HepG2 (cell line): Measurements from ENCODE around the gene ZNF3. TPM values are rescaled to one million over a fixed set of nuclear protein-coding genes. Genes with fewer than 3 reads are reported as not detected.

Experiments
- ELF3 ChIP-seq: IDR thresholded peaks from 2 replicates; pipeline ENCODE4 v1.6.1; 2016; ENCODE audit warnings: missing genetic modification reagents, missing compliant biosample characterization
- FOXP1 ChIP-seq, 2 experiments: fragments of 450-650 bp in 1 of 2; IDR thresholded peaks; 2 replicates each; pipeline ENCODE4 v1.6.1; 2017 to 2018; ENCODE audit warnings: antibody characterized with exemption in 1 of 2
- GATA4 ChIP-seq: sonication (generic); IDR thresholded peaks from 2 replicates; pipeline ENCODE4 v1.6.1; 2016; ENCODE audit warnings: antibody characterized with exemption, low read depth, borderline replicate concordance
- HNRNPLL ChIP-seq: fragments of 200-400 bp; formaldehyde crosslinking; IDR thresholded peaks from 2 replicates; pipeline ENCODE4 v1.6.1; 2017; ENCODE audit warnings: mild to moderate bottlenecking, low read depth, low read length; ENCODE audit not compliant: poor library complexity, severe bottlenecking
- KAT2B ChIP-seq: fragments of 150-350 bp; IDR thresholded peaks from 2 replicates; pipeline ENCODE4 v1.6.1; 2014; ENCODE audit warnings: low read depth, low read length, borderline replicate concordance
- SP140L ChIP-seq: sonication (generic); formaldehyde crosslinking; IDR thresholded peaks from 2 replicates; pipeline ENCODE4 v1.4.0; 2020; ENCODE audit warnings: missing genetic modification reagents, borderline replicate concordance
- SRSF9 ChIP-seq: fragments of 200-400 bp; formaldehyde crosslinking; IDR thresholded peaks from 2 replicates; pipeline ENCODE4 v1.6.1; 2018; ENCODE audit warnings: borderline replicate concordance, mild to moderate bottlenecking, low read depth, low read length; ENCODE audit not compliant: insufficient read depth, poor library complexity, severe bottlenecking
- TRIM24 ChIP-seq: sonication (generic); formaldehyde crosslinking; IDR thresholded peaks from 2 replicates; pipeline ENCODE4 v1.8.0; 2022; ENCODE audit warnings: mild to moderate bottlenecking, missing genetic modification reagents
- ZNF24 ChIP-seq: fragments of 450-650 bp; IDR thresholded peaks from 2 replicates; pipeline ENCODE4 v1.6.1; 2017; ENCODE audit warnings: antibody characterized with exemption, mild to moderate bottlenecking
- ZNF720 ChIP-seq: sonication (generic); formaldehyde crosslinking; IDR thresholded peaks from 2 replicates; pipeline ENCODE4 v1.4.0; 2020; ENCODE audit warnings: missing genetic modification reagents
- ZNF746 ChIP-seq: sonication (generic); formaldehyde crosslinking; IDR thresholded peaks from 2 replicates; pipeline ENCODE4 v1.8.0; 2022; ENCODE audit warnings: mild to moderate bottlenecking, missing genetic modification reagents
- polyA plus RNA-seq, 8 experiments: library from polyadenylated mRNA; depleted of rRNA in 3 of 8; stranded (reverse) in 7 of 8; unstranded in 1 of 8; fragments of >200 nt; fragmentation: Illumina TruSeq in 4 of 8; extraction: Trizol in 4 of 8; gene quantifications; 2 replicates each; pipeline versions ENCODE4 v1.2.1 to v1.2.3, GENCODE V29; 2011 to 2016; ENCODE audit warnings: low read depth in 4 of 8, missing spikeins in 1 of 8, mixed read lengths in 1 of 8; ENCODE audit not compliant: insufficient read depth in 1 of 8
- total RNA-seq, 5 experiments: library from RNA; depleted of rRNA; stranded (reverse); fragments of >200 nt; fragmentation: Illumina TruSeq; extraction: Trizol; gene quantifications; 2 replicates each; pipeline ENCODE4 v1.2.3, GENCODE V29; 2016; ENCODE audit warnings: low read depth in 1 of 5
- TF ChIP-seq, protein P1 (sequence below): sonication (generic); formaldehyde crosslinking; IDR thresholded peaks from 2 replicates; pipeline ENCODE4 v1.5.0; 2020; ENCODE audit warnings: missing genetic modification reagents, mild to moderate bottlenecking, borderline replicate concordance
- TF ChIP-seq, protein P2 (sequence below): sonication (generic); formaldehyde crosslinking; IDR thresholded peaks from 2 replicates; pipeline ENCODE4 v1.5.0; 2020; ENCODE audit warnings: missing genetic modification reagents
- TF ChIP-seq, protein P3 (sequence below), 2 experiments: fragments of 450-650 bp in 1 of 2; sonication (generic) in 1 of 2; formaldehyde crosslinking in 1 of 2; IDR thresholded peaks; 2 replicates each; pipeline versions ENCODE4 v1.6.1 to v1.8.0; 2016 to 2022; ENCODE audit warnings: antibody characterized with exemption in 1 of 2, mild to moderate bottlenecking in 1 of 2, missing genetic modification reagents in 1 of 2
- TF ChIP-seq, protein P4 (sequence below): sonication (generic); formaldehyde crosslinking; IDR thresholded peaks from 2 replicates; pipeline ENCODE4 v1.8.0; 2022; ENCODE audit warnings: mild to moderate bottlenecking, missing genetic modification reagents, moderate library complexity

ZNF3 gene
- total and polyA plus RNA-seq, 2 of the 13 experiments (the other 11 are each of a cell fraction or from before 2014, with no cell fraction given): 33.7 to 56.9 TPM

DNA sequence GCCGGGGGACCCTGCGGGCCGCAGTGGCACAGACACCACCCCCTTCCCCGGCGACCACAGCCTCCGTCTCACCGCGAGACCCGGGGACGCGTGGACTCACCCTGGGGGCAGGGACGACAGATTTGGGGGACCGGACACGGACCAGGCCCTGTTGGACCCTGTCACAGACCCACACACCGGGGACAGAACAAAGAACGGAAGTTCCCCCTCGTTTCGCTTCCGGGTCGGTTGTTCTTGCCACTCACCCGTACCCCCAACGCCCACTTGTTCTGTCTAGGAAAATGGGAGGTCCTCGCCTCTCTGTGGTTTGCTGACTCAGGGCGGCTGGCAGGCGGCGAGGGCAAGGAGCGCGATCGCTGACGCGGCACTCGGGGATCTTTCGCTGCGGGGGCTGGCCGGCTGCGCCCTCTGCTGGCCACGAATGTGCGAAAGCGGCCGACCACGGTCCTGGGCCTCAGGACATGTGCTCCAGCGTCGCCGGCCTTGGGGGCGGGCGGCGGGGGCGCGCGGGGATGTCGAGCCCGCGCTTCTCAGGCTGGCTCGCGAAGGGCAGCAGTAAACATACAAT is at the start of gene ZNF3 (continued):
- TF ChIP-seq, protein P1, sequence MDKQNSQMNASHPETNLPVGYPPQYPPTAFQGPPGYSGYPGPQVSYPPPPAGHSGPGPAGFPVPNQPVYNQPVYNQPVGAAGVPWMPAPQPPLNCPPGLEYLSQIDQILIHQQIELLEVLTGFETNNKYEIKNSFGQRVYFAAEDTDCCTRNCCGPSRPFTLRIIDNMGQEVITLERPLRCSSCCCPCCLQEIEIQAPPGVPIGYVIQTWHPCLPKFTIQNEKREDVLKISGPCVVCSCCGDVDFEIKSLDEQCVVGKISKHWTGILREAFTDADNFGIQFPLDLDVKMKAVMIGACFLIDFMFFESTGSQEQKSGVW (CRISPR knock-in tag): 0 out of 2 replicates have a peak, but pooled peaks have one; percentile 54
- TF ChIP-seq, protein P2, sequence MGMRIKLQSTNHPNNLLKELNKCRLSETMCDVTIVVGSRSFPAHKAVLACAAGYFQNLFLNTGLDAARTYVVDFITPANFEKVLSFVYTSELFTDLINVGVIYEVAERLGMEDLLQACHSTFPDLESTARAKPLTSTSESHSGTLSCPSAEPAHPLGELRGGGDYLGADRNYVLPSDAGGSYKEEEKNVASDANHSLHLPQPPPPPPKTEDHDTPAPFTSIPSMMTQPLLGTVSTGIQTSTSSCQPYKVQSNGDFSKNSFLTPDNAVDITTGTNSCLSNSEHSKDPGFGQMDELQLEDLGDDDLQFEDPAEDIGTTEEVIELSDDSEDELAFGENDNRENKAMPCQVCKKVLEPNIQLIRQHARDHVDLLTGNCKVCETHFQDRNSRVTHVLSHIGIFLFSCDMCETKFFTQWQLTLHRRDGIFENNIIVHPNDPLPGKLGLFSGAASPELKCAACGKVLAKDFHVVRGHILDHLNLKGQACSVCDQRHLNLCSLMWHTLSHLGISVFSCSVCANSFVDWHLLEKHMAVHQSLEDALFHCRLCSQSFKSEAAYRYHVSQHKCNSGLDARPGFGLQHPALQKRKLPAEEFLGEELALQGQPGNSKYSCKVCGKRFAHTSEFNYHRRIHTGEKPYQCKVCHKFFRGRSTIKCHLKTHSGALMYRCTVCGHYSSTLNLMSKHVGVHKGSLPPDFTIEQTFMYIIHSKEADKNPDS (CRISPR knock-in tag): peak; percentile 93
- TF ChIP-seq HNRNPLL: peak; percentile 42
- TF ChIP-seq GATA4: 0 out of 2 replicates have a peak, but pooled peaks have one; percentile 23
- no peak for TF ChIP-seq ZNF24
- TF ChIP-seq, protein P3, sequence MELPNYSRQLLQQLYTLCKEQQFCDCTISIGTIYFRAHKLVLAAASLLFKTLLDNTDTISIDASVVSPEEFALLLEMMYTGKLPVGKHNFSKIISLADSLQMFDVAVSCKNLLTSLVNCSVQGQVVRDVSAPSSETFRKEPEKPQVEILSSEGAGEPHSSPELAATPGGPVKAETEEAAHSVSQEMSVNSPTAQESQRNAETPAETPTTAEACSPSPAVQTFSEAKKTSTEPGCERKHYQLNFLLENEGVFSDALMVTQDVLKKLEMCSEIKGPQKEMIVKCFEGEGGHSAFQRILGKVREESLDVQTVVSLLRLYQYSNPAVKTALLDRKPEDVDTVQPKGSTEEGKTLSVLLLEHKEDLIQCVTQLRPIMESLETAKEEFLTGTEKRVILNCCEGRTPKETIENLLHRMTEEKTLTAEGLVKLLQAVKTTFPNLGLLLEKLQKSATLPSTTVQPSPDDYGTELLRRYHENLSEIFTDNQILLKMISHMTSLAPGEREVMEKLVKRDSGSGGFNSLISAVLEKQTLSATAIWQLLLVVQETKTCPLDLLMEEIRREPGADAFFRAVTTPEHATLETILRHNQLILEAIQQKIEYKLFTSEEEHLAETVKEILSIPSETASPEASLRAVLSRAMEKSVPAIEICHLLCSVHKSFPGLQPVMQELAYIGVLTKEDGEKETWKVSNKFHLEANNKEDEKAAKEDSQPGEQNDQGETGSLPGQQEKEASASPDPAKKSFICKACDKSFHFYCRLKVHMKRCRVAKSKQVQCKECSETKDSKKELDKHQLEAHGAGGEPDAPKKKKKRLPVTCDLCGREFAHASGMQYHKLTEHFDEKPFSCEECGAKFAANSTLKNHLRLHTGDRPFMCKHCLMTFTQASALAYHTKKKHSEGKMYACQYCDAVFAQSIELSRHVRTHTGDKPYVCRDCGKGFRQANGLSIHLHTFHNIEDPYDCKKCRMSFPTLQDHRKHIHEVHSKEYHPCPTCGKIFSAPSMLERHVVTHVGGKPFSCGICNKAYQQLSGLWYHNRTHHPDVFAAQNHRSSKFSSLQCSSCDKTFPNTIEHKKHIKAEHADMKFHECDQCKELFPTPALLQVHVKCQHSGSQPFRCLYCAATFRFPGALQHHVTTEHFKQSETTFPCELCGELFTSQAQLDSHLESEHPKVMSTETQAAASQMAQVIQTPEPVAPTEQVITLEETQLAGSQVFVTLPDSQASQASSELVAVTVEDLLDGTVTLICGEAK (IDR thresholded peaks at IDR 0.05): peak; percentile 87
- TF ChIP-seq, protein P3 (CRISPR knock-in tag; IDR thresholded peaks at IDR 0.05): peak; percentile 81
- no peak for TF ChIP-seq ZNF720
- no peak for TF ChIP-seq FOXP1 (IDR thresholded peaks at IDR 0.05)
- 0 out of 2 replicates have a peak, but pooled peaks have one; percentile 7 for TF ChIP-seq FOXP1 (CRISPR knock-in tag; IDR thresholded peaks at IDR 0.05)
- TF ChIP-seq ELF3 (CRISPR knock-in tag): peak; percentile 38
- TF ChIP-seq KAT2B: no peak
- peak; percentile 67 for TF ChIP-seq ZNF746
- no peak for TF ChIP-seq SRSF9
- TF ChIP-seq, protein P4, sequence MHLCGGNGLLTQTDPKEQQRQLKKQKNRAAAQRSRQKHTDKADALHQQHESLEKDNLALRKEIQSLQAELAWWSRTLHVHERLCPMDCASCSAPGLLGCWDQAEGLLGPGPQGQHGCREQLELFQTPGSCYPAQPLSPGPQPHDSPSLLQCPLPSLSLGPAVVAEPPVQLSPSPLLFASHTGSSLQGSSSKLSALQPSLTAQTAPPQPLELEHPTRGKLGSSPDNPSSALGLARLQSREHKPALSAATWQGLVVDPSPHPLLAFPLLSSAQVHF (CRISPR knock-in tag): peak; percentile 84; the same call in 1 of the 2 replicates
- TF ChIP-seq TRIM24 (CRISPR knock-in tag): no peak
- no peak; the same call in 1 of the 2 replicates for TF ChIP-seq SP140L (CRISPR knock-in tag)
